SKM-1 treated with dmso at 0.1 percent for 144 hours (cell line): ENCODE measurements around the gene AKR7A3.

ENCODE experiments used
- DNase-seq: peaks from one replicate; lab custom pipeline; 2025; ENCODE audit not compliant: unreplicated experiment; lab: John Stamatoyannopoulos, UW

Gene AKR7A3

DNA sequence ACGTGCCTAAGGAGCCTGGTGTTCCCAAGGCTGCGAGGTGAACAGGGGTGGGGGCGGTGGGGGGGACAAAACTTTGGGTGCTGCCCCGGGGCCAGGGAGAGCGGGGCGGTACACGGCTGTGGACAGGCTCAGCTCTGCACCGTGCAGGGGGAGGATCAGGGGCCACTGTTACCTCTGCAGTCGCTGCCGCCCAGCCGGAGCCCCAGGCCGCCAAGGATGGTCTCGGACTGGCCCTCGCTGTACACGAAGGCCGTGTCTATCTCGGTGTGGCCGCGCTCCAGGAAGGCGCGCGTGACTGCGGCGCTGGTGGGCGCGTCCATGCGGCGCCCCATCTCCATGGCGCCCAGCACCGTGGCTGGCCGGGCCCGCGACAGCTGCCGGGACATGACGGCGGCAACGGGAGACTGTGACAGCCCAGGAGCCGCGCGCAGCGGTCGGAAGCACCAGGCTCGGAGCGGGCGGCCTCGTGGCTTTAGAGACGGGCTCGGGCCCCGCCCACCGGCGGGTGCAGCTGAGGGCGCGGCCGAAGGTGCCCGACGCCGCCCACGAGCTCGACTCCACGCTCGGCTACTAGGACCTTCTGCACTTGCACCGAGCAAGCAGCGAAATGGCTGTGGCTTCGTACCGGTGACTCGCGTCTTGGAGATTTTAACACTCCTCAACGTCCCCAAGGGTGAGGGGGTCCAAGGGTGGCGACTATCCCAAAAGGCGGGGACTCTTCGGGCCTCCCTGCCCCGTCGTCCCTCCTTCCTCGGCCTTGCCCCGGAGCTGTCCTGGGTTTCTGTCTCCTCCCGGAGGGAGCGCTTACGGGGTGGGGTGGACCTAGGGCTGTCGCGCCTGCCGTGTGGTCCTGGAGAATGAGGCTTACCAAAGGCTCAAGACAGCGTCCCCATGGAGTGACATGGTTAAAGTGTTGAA, at the start of gene AKR7A3:
TSS of gene AKR7A3 (minus strand) at position 447 of the 918 bp plus-strand sequence. CDS start at position 386, 61 bp downstream.
- DNase-seq = peak; percentile 33

DNA sequence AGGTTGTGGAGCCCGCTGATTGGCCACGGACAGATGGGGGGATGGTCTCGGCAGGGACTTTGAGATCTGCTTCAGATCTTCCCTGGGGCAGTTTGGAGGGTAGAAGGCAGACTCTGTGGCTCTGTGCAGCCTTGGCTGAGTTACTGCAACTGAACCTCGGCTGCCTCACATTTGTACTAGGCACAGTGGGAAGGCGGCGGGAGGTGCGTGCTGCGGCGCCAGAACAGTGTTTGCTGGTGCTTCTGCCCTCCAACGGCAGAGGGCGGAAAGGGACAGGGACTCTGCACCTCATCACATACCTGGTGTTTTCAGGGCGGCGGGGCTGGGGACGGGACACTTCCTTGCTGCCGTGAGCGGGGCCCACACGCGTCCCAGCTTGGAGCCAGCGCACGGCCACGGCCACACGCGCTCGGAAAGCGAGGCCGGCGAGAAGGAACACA, 49.8 kb upstream of the AKR7A3 start:
- DNase-seq = no peak

DNA sequence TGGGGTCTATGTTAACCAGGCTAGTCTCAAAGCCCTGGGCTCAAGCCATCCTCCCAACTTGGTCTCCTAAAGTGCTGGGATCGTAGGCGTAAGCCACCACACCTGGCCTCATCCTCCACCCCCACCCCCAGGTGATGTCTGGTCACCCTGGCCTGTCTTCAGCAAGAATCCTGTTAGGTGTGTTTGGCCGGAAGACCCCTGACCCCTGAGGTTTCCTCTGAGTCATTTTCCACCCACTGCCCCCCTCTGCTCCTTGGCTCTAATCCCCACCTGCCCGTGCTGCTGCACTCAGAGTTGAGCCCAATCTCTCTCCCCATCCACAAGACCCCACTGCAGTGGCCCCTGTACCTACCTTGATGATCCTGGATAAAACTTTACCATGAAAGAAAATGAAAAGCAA, 48.7 kb upstream of the AKR7A3 start:
- no peak for DNase-seq

DNA sequence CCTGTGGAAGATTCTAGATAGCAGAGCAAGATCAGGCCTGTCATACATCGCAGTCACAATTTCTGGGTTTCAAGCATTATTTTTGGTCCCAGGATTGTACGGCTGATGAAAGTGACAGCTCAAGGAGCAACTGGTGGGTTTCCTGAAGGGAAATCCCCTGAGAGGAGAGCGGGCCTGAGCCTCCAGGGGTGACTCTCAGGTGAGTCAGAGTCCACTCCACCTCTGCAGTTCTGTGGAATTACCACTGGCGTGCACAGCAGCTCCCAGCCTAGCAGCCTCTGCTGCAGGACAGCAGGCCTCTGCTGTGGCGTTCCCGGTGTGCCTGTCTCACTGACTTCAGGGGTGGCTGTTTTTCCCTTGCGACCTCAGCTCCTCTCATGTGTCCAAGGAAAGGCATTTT, 48.0 kb upstream of the AKR7A3 start:
- DNase-seq = no peak

DNA sequence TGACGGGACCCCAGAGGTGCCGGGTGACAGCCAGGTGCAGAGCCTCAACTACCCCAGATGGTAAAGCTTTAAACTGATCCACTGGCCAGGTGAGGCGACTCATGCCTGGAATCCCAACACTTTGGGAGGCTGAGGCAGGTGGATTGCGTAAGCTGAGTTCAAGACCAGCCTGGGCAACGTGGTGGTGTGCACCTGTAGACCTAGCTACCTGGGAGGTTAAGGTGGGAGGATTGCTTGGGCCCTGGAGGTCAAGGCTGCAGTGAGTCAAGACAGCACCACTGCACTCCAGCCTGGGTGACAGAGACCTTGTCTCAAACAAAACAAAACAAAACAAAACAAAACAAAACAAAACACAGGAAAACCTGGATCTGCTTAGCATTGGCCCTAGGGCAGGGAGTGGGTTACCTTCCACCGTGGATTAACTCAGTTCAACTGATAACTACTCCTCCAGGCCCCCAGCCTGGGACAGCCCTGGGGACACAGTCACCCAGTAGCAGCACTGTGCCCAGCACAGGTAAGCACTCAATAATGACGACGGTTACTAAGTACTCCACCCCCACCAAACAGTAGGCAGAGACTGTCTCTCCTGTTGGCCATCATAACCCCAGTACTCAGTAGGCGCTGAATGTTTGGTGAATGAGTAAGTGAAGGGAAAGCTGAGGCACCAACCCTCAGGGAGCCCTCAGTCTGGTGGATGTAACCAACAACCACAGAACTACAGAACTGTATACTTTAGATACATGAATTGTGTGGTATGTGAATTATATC, 45.2 kb upstream of the AKR7A3 start:
- no peak for DNase-seq

DNA sequence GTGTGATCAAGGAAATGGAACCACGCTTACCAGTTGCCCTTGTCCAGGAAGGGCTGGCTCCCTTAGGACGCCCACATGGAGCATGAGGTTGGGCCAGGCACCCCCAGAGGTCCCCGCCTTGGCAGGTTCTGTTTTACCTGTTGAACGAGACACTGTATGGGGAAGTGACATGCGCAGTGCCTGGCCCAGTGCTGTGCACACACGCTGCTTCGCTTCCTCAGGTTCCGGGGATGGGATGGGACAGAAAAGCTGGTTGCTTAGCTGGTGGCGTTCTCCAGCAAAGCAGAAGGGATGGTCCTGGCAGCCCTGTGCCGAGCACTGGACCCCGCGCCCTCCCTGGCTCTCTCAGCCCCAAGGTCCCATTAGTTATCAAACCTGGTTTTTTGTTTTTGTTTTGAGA, 44.3 kb upstream of the AKR7A3 start:
- DNase-seq = no peak

DNA sequence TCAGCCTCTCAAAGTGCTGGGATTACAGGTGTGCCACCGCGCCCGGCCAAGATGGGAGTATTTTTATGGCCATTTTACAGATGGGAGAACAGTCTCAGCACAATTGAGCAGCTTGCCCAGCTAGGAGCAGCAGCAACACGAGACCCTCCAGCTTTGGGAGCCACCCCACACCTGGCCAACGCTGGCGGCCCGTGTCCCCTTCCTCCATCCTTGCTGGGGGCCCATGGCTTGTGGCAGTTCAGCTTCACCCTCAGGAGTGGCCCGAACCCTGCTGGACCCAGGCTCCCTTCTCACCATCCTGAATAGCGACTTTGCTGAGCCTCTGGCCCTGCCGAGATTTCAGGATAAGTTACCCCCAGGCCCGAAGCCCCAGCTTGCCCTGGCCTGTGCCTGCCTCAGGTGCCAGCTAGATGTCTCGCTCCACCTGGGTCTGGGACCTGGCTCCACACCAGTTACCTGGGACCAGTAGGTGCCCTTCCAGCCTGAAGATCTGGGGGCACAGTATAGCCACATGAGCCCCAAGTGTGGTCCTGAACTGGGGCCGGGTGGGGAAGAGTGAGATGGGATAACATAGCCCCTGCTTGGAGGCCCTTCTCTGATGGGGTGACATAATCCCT, 42.8 kb upstream of the AKR7A3 start:
- DNase-seq = no peak

DNA sequence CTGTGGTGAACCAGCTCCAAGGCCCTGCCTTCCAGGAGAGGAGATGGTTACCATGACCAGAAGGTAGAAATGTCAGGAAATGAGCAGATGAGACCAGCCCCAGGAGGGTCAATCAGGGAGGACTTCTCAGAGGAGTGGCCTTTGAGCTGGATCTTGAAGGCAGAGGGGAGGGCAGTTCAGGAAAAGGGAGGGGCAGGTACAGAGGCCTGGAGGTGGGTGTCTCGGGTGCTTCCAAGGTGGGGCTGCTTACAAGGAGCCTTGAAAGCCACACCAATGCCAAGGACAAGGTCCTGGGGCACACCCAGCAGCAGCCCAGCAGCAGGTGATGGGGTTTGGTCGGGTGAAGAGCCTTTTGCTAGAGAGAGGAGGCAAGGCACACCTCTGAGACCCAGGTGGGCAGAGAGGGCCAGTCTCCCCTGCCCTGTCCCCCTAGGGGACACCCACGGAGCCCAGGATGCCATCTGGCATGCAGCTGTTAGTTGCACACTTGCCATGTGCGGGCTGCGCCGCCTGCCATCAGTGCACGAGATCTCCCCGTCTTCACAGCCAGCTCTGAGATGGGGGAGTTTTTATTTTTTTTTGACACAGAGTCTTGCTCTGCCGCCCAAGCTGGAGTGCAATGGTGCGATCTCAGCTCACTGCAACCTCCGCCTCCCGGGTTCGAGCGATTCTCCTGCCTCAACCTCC, 42.0 kb upstream of the AKR7A3 start:
- no peak for DNase-seq

DNA sequence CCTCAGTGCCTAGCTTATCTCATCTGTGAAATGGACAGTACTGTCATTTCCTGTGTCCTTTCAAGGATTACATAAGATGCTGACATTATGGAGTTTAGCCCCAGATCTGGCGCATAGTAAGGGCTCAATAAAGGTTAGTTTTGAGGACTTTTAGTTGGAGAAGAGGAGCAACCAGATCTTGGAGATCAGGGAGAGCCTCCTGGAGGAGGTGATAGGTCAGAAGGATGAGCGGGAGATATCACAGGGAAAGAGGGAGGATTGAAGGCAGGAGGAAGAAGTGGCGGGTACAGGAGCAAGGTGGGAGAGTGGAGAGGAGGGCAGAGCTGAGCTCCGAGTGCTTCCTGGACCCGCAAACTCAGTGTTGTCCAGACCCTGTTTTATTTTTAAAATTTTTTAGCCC, 41.0 kb upstream of the AKR7A3 start:
- no peak for DNase-seq

DNA sequence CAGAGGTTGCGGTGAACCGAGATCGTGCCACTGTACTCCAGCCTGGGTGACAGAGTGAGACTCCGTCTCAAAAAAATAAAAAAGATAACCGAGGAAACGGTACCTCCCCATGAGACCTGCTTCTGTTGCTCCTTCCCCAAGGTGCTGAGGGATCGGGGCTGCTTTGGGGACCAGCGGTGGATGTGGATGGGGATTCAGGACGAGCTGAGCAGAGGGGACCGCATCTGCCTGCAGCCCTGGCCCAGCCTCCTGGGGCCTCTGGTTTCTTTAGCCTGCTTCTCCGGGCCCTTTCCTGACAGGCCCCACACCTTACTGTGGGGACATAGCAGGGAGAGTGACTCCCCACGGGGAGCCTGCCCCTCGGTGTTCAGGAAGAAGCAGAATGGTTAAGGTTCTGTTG, 40.6 kb upstream of the AKR7A3 start:
- no peak for DNase-seq

DNA sequence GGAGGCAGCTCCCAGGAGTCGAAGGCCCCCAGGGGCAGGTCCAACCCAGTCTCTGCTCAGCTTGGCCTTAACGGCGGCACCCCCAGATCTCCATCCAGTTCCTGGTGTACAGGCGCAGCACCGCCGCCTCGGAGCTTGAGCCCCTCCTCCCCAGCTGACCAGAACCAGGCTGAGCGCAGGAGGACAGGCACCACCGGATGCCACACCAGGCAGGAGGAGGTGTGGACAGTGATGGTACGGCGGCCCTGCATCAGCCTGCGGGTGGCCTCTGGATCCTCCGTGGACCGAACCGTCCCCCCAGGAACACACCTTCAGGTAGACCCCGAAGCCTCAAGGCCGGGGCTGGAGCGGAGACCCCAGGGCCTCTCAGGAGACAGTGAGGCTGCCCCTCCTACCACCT, 39.9 kb upstream of the AKR7A3 start:
- no peak for DNase-seq

DNA sequence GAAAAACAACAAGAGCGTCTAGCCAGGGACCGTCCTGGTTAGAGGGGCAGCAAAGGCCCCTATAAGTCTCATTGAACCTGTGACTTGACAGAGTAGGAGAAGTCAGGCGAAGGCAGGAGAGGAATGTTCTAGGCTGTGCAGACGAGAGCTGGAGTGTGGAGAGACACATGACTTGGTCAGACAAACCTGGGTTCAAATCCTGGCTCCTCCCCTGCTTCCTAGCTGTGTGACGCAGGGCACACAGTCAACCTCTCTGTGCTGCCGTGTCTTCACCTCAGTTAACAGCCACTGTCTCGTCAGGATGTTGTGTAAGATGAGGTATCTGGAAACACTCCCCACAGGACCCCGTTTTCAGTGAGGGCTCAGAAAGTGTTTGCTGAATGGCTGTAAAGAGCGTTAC, 39.2 kb upstream of the AKR7A3 start:
- DNase-seq = no peak

DNA sequence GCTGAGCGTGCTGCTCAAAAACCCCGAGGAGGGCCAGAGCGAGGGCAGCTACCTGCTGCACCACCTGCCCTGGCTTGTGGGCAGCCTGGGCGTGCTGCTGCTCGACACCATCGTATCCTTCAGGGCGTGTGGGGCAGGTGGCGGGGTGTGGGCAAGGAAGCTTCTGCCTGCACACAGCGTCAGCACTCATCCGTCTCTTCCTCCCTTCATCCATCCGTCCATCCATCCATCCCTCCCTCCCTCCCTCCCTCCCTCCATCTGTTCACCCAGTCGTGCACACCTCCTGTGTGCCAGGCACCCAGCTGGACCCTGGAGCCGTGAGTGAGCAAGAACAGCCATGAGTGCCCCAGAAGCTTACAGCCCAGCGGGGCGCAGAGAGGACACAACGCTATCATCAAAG, 38.7 kb upstream of the AKR7A3 start:
- DNase-seq = no peak

DNA sequence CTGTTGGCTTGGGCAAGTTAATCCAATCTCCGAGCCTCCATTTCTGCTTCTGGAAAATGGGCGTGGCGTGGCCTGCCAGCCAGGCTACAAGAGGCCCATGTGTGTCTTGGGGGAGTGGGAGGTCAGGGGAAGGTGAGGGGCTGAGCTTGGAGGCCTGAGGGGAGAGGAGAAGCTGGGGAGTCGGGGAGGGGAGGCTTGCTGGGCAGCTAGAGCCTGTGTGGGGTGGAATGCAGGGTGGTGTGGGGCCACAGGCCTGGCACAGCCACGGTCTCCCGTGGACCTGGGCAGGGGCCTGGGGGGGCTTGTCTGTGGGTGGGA, 38.1 kb upstream of the AKR7A3 start:
- no peak for DNase-seq

DNA sequence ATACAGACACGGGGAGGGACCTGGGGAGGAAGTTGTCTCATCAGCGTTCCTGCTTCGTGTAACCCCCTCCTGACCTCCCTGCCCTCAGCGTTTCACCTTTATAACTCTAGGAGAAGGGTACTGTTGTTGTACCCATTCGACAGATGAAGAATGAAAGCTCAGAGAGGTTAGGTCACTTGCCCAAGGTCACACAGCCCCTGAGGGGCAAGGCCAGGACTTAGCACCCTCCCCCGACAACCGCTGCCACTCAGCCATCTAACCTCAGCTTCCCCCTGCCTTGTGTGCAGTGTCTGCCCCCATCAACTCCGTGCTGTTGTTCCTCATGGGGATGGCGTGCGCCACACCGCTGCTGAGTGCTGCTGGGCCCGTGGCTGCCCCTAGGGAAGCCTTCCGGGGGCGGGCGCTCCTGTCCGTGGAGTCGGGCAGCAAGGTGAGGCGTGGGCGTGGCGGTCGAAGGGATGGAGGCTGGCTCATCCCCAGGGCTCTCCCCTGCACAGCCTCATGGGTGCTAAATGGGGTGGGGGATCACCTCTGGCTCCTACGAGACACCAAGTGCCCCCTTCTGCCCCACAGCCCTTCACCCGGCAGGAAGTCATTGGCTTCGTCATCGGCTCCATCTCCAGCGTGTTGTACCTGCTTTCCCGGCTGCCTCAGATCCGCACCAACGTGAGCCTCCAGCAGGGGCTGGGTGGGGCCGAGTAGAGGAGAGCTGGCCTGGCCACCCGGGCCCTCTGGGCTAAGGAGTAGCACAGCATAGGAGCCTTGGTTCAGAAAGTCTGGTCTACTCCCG, 37.6 kb upstream of the AKR7A3 start:
- DNase-seq = no peak

DNA sequence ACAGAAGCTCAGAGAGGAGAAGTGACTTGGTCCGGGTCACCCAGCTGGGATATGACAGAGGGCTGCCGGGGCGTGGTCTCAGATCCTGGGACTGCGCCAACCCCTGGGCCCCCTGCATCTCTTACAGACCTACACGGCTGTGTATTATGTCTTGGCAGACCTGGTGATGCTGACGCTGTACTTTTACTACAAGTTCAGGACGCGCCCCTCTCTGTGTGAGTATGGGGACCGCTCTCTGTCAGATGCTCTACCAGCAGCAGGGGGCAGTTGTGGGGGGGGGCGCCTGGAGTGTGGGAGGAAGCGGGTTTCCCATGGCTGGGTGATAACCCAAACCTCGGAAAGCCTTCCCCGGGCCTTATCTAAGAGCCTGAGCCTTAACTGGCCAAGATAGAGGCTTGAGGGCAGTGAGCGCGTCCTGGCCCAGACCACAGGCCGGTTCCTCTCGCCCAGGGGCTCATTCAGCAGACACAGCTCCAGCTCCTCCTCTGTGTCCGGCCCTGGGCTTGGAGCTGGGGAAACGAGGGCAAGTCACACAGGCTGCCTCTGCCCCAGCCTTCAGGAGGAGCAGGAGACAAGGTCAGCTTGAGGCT, 36.9 kb upstream of the AKR7A3 start:
- no peak for DNase-seq

DNA sequence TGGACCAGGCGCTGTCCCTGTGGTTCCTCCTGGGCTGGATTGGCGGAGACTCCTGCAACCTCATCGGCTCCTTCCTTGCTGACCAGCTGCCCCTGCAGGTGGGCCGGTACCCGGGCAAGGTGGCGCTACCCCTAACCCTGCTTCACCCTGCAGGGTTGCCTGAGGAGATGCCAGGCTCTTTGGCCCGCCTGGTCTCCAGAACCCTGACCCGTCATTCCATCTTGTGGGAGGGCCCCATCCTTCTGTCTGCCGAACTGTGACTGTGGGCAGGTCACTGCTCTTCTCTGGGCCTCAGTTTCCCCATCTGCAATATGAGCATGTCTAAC, 36.1 kb upstream of the AKR7A3 start:
- no peak for DNase-seq

DNA sequence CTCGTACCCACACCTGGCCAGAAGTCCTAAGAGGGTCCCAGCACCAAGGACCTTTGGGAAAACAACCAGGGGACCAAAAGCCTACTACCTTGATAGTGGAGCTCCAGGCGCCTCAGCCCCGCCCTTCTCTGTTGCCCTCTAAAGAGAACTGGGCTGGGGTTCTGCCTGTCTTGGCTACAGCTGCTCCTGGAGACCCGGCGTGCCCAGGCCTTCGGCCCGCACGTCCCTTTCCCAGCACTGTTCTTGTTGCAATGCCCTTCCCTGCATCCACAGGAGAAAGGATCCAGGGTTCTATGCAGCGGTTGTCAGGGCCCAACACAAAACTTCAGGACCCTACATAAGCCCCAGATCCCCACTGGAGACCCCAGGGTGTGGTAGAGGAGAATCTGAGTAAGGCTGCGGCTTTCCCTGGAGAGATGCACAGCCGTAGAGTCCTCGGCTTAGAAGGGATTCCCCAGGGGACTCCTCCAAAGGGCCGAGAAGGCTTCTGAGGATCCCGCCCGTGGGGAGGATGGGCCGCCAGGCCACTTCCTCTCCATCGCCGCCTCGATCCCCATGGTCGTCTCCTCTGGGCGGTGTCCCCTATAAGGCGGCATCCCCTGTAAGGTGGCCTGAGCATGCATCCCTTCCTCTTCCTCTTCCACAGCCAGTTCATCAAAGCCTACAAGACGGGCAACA, 35.6 kb upstream of the AKR7A3 start:
- DNase-seq = no peak

DNA sequence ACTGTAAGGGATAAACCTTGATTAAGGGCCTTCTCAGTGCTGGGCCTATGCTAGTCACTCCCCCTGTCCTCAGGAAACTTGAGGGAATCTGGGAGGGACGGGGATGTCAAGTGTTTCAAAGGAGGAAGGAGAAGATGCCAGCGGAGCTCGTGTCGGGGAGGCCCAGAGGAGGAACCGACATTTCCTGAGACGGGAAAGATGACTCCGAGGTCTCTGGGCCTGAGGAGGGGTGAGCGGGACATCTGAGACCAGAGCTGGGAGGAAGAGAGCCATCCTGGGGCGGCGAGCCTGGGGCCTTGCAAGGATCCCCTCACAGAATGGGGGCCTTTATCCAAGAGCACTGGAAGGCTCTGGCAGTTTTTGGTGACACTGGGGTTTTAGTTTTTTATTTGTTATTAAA, 33.9 kb upstream of the AKR7A3 start:
- no peak for DNase-seq

DNA sequence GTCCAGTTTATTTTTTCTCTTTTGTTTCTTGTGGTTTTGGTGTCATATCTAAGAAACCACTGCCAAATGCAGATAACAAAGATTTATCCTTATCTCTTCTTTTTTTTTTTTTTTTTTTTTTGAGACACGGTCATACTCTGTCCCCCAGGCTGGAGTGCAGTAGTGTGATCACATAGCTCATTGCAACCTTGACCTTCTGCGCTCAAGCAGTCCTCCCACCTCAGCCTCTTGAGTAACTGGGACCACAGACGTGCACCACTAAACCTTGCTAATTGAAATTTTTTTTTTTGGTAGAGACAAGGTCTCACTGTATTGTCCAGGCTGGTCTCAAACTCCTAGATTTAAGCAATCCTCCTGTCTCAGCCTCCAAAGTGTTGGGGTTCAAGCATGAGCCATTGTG, 32.5 kb upstream of the AKR7A3 start:
- DNase-seq = no peak
